Measurements from ENCODE around the gene B3GNT3.
"Not testable (repeated sequence)": the region's sequence is repeated elsewhere in the genome, so short reads cannot be mapped to it uniquely, and the experiment has no call there.

Gene B3GNT3

GRCh38 chr19:17767559-17767958 is 27.4 kb upstream of the B3GNT3 start:
- DNase-seq: no peak

GRCh38 chr19:17770613-17771012 is 24.3 kb upstream of the B3GNT3 start:
- DNase-seq: no peak

- DNase-seq: no peak
These were observed 22.8 kb upstream of the B3GNT3 start for GRCh38 chr19:17772172-17772571.

GRCh38 chr19:17775245-17775927 is 19.6 kb upstream of the B3GNT3 start:
- DNase-seq: no peak

GRCh38 chr19:17775991-17776803 is 18.7 kb upstream of the B3GNT3 start:
- no peak for DNase-seq

- not testable (repeated sequence) for DNase-seq
These were observed 17.1 kb upstream of the B3GNT3 start for GRCh38 chr19:17777840-17778239.

- peak; percentile 26 for DNase-seq
These were observed 16.5 kb upstream of the B3GNT3 start for GRCh38 chr19:17778251-17778967.

GRCh38 chr19:17778968-17779929 is 15.7 kb upstream of the B3GNT3 start:
- DNase-seq: peak; percentile 27

GRCh38 chr19:17780781-17781180 is 14.2 kb upstream of the B3GNT3 start:
- DNase-seq: no peak

GRCh38 chr19:17783721-17784120 is 11.2 kb upstream of the B3GNT3 start:
- not testable (repeated sequence) for DNase-seq

GRCh38 chr19:17784201-17785008 is 10.5 kb upstream of the B3GNT3 start:
- DNase-seq: peak; percentile 58

GRCh38 chr19:17787274-17787913 is 7.5 kb upstream of the B3GNT3 start:
- DNase-seq: no peak

GRCh38 chr19:17788632-17789031 is 6.3 kb upstream of the B3GNT3 start:
- DNase-seq: no peak

- no peak for DNase-seq
These were observed 4.7 kb upstream of the B3GNT3 start for GRCh38 chr19:17790059-17790780.

- no peak for DNase-seq
These were observed 567 bp upstream of the B3GNT3 start for GRCh38 chr19:17794412-17794730.

- DNase-seq: no peak
These were observed 538 bp downstream of the B3GNT3 start for GRCh38 chr19:17795495-17795856.

- no peak for DNase-seq
These were observed 1.3 kb downstream of the B3GNT3 start for GRCh38 chr19:17796013-17796837.

GRCh38 chr19:17796838-17797423 is 2.0 kb downstream of the B3GNT3 start:
- no peak for DNase-seq

Data from fibroblast of upper back skin (primary cell).